ENCODE data around the gene TAGLN.
"Not testable (repeated sequence)": the region's sequence is repeated elsewhere in the genome, so short reads cannot be mapped to it uniquely, and the experiment has no call there.

TAGLN gene

DNA sequence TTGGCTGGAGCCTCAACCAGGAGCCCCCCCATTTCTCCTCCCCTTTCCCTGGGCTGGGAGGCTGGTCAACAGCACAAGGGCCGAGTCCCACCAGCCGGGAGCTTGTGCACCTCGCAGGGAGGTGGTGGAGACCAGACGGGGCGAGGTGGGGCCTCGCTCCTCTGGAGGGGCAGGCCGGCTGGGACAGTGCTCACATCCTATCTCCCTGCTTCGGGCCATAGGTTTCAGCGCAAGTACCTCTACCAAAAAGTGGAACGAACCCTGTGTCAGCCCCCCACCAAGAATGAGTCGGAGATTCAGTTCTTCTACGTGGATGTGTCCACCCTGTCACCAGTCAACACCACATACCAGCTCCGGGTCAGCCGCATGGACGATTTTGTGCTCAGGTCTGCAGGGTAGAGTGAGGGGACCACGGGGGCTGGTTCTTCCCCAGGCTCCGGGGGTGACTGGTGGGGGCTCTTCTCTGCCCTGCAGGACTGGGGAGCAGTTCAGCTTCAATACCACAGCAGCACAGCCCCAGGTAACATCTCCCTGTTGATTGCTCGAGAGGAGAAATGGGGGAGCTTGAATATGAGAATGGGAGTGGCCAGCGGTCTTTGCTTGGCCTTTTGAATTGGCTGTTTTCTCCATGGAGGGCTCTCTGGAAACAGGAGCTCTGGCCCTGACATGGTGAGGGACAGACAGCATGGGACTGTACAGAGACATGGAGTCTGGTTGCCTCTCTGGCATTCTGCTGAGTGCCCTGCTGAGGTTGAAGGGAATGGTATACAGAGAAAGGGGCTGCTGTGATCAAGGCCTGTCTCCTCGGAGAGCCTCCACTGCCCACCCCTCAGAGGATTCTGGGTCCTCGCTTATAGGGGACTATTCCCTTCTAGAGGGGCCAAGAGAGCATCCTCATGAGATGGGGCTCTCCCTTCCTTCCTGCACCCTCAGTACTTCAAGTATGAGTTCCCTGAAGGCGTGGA, 17.3 kb upstream of the TAGLN start:
- DNase-seq, result no peak

DNA sequence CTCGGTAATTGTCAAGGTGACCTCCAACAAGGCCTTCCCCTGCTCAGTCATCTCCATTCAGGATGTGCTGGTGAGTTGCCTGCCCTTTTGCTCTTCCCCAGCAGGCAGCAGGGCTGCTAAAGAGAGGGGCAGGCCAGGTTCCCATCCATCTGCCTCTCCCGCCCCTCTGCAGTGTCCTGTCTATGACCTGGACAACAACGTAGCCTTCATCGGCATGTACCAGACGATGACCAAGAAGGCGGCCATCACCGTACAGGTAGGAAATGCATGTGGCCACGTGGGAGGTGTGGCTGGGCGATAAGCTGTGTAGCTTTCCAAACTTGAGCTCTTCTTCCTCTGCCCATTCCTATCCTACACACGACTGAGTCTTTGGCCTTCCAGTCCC, 16.6 kb upstream of the TAGLN start:
- no peak for DNase-seq

DNA sequence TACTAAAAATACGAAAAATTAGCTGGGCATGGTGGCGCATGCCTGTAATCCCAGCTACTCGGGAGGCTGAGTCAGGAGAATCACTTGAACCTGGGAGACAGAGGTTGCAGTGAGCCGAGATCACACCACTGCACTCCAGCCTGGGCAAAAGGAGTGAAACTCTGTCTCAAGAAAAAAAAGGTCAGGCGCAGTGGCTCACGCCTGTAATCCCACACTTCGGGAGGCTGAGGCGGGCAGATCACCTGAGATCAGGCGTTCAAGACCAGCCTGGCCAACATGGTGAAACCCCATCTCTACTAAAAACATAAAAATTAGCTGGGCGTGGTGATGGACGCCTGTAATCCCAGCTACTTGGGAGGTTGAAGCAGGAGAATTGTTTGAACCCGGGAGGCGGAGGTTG, 16.0 kb upstream of the TAGLN start:
- not testable (repeated sequence) for DNase-seq

GRCh38 chr11:117183724-117184349, 15.3 kb upstream of the TAGLN start:
- DNase-seq, result no peak

GRCh38 chr11:117185736-117186430, 13.3 kb upstream of the TAGLN start:
- no peak for DNase-seq

DNA sequence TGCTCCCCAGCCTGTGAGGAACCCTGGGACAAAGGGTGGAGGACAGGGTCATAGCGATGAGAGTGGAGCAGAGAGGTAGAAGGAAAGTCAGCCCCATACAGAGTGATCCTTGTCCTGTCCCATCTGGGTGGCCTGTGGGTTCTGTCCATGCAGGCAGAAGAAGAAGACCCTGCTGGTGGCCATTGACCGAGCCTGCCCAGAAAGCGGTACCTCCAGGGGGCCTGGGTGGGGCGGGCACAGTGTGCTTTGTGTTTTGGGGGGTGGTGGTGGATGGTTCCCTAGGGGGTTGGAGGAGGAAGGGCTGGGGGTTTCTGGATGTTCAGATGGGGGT, 12.8 kb upstream of the TAGLN start:
- DNase-seq, result no peak

GRCh38 chr11:117187007-117187406, 12.2 kb upstream of the TAGLN start:
- DNase-seq, result no peak

DNA sequence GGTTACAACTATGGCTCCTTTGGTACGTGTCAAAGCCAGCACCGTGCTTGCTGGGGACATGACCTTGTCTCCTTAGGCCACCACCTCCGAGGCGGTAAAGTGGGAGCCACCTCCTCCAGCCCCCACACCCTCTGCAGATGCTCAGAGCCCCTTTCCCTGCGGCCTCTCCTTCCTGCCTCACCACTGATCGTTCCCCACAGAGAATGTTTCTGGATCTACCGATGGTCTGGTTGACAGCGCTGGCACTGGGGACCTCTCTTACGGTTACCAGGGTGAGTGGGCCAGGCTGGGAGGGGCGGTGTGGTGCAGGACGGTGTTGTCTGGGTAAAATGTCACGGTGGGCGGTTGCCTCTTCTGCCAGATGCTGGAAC, 11.8 kb upstream of the TAGLN start:
- no peak for DNase-seq

- no peak for DNase-seq
Observed at GRCh38 chr11:117187799-117188481, 11.2 kb upstream of the TAGLN start.

- no peak for DNase-seq
Observed at GRCh38 chr11:117188620-117189081, 10.5 kb upstream of the TAGLN start.

- no peak for DNase-seq
Observed at GRCh38 chr11:117189191-117189940, 9.8 kb upstream of the TAGLN start.

GRCh38 chr11:117189941-117190544, 9.1 kb upstream of the TAGLN start:
- DNase-seq, result no peak

- no peak for DNase-seq
Observed at GRCh38 chr11:117191680-117192400, 7.3 kb upstream of the TAGLN start.

GRCh38 chr11:117192401-117192875, 6.7 kb upstream of the TAGLN start:
- DNase-seq, result no peak

DNA sequence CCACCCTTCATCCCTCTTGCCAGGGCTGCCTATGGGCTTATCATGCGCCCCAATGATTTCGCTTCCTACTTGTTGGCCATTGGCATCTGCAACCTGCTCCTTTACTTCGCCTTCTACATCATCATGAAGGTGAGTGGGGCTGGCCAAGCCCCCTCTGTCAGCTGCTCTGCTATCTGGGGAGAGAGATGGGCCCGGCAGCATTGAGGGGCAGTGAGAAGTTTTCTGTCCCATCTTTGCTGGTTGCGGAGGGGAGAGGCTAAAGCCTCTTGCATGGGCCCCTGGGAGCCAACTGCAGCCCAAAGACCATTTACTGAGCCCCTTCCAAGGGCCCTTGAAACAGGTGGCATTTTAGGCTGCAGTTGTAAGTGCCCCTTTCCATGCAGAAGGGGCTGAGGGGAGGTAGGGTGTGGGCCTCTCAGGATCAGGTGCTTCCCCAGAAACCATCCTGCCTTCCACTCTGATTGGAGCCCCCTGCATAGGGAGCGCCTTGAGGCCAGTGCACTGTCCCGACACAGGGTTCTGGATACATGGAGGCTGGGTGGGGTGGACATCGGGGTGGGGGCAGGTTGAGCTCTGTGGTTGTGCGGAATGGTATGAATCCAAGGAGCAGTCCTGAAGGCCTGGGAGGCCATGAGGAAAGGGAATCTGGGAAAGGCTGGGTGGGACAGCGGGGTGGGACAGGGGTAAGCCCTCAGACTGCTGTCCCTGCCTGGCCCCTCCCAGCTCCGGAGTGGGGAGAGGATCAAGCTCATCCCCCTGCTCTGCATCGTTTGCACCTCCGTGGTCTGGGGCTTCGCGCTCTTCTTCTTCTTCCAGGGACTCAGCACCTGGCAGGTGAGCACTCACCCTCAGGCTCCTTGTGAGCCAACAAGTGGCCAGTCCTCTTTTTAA, 5.8 kb upstream of the TAGLN start:
- no peak for DNase-seq

- DNase-seq, result no peak
Observed at GRCh38 chr11:117194267-117194666, 4.9 kb upstream of the TAGLN start.

- no peak for DNase-seq
Observed at GRCh38 chr11:117195258-117195657, 3.9 kb upstream of the TAGLN start.

DNA sequence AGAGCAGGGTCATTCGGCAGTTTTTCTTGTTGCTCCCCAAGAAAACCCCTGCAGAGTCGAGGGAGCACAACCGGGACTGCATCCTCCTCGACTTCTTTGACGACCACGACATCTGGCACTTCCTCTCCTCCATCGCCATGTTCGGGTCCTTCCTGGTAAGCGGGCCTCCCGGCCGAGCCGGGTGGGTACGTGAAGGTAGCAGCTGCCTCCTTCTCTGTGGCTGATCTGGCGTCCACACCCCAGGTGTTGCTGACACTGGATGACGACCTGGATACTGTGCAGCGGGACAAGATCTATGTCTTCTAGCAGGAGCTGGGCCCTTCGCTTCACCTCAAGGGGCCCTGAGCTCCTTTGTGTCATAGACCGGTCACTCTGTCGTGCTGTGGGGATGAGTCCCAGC, 3.4 kb upstream of the TAGLN start:
- no peak for DNase-seq

DNA sequence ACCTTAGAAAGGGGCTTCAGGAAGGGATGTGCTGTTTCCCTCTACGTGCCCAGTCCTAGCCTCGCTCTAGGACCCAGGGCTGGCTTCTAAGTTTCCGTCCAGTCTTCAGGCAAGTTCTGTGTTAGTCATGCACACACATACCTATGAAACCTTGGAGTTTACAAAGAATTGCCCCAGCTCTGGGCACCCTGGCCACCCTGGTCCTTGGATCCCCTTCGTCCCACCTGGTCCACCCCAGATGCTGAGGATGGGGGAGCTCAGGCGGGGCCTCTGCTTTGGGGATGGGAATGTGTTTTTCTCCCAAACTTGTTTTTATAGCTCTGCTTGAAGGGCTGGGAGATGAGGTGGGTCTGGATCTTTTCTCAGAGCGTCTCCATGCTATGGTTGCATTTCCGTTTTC, 2.2 kb upstream of the TAGLN start:
- no peak for DNase-seq
